Psoas muscle (tissue), 8 donors: ENCODE measurements around the gene DENND5A. TPM values are rescaled to one million over a fixed set of nuclear protein-coding genes. Genes with fewer than 3 reads are reported as not detected.

Source experiments
- ATAC-seq, 4 donors: fragments of 200-7000 bp; cut with Tn5 transposase; one replicate each; pipeline ENCODE4 v1.9.1; 2020; ENCODE audit warnings: moderate library complexity in 3 of 4, mild to moderate bottlenecking in 2 of 4
- DNase-seq, 2 donors: peaks; one replicate each; pipeline ENCODE4 v3.0.0-alpha.2; 2020
- H3K27ac ChIP-seq: fragments of 200-600 bp; one replicate; pipeline ENCODE4 v1.8.0; 2022
- H3K27me3 ChIP-seq, 3 donors: fragments of 200-600 bp in 1 of 3; one replicate each; pipeline versions ENCODE4 v1.6.1 to v1.8.0; 2013 to 2022; ENCODE audit warnings: low read length in 2 of 3, mild to moderate bottlenecking in 2 of 3, moderate library complexity in 1 of 3; ENCODE audit not compliant: insufficient read depth in 3 of 3
- H3K36me3 ChIP-seq, 2 donors: fragments of 200-600 bp in 1 of 2; one replicate each; pipeline versions ENCODE4 v1.6.1 to v1.8.0; 2013 to 2022; ENCODE audit warnings: low read depth in 1 of 2, mild to moderate bottlenecking in 1 of 2, moderate library complexity in 1 of 2; ENCODE audit not compliant: insufficient read depth in 1 of 2
- H3K4me1 ChIP-seq: fragments of 200-600 bp; one replicate; pipeline ENCODE4 v1.8.0; 2022
- H3K4me3 ChIP-seq: fragments of 200-600 bp; one replicate; pipeline ENCODE4 v1.8.0; 2022; ENCODE audit warnings: mild to moderate bottlenecking
- H3K9me3 ChIP-seq: fragments of 200-600 bp; one replicate; pipeline ENCODE4 v1.8.0; 2022
- WGBS, 3 donors: extraction: QIAGEN DNeasy Blood & Tissue Kit; methylation state at CpG; one replicate each; pipeline versions ENCODE4 v1.1.6 to v1.1.7; 2013; 5-methylcytosine and 5-hydroxymethylcytosine counted together
- intact Hi-C, 2 donors: fragments of 100-400 bp; cut with DNase I; formaldehyde crosslinking; loops; one replicate each; pipeline versions ENCODE4 v1.11.0 to v1.14.2; 2022
- polyA plus RNA-seq, 3 donors: library from polyadenylated mRNA; stranded (reverse); fragments of 200-250 nt; gene quantifications; one replicate each; pipeline ENCODE4 v1.2.3, GENCODE V29; 2013
- total RNA-seq, 4 donors: library from RNA; stranded (reverse); fragmentation: NEBNext Ultra II Directional in 2 of 4; extraction: Animal tissue kit (Norgen Biotek cat#: 25700) in 2 of 4; gene quantifications; one replicate each; pipeline versions ENCODE4 v1.2.1 to v1.2.4, GENCODE V29; 2021 to 2023
- TF ChIP-seq, protein P1 (sequence below): fragments of 200-600 bp; IDR thresholded peaks from one replicate; pipeline ENCODE4 v1.8.0; 2022; ENCODE audit warnings: antibody characterized with exemption
- donor health status: healthy with polysubstance abuse.
- donor health status: DM: no; HTN: no; CAD: no; lungs with moderate emphysema.
- donor health status: Bipolar disorder and iron deficiency.
- donor health status: healthy.
- donor health status: DM: yes; HTN: yes; CAD: no.
- donor health status: DM: no; HTN: no; CAD: no.
- donor health status: DM: no; HTN: no; CAD: no.
- donor health status: DM: yes; HTN: yes; CAD: no.

Gene DENND5A
- total and polyA plus RNA-seq, 7 donors: 27.2 to 82.1 (median 30.8) TPM

DNA sequence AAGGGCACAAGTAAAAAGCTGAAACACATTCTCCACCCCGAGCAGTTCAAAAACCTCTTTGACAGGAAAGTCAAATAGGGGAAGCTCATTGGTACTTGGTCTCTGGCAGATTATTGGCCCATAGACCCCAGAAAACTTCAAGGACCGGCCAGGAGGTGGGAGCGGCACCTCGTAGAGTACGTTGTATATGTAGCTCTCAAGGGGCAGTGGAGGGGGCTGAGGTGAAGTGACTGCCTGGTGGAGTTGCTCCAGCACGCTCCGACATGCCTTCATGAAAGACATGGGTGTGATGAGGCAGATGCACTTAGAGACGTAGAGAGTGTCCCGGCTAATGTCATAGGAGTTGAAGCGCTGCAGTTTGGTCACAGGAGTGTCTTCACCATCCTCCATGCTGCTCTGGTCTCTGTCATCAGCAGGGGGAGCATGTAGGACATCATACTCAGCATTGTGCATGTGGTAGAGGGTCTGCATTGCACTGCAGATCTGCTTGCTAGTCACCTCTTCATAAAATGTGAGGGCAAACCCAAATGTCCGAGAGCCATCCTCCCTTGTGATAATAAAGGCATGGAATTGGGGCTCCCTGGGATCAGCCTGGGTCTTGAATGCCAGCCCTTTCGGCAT is 61.3 kb downstream of the DENND5A start:
- DNase-seq: no peak
- Histone ChIP-seq H3K4me3 (no peak overlapping the region), H3K9me3 (no peaks in the 10 kb centered on the region), H3K27ac (no peak overlapping the region), H3K4me1 (peaks cover 21% of the 10 kb centered on the region), H3K36me3 (peaks cover 9 to 29% of the 10 kb centered on the region in 2 donors), H3K27me3 (no peaks in the 10 kb centered on the region)
- WGBS, 3 donors: 85 to 88% (median 85%) methylated on average over 12 of the region's 12 CpGs
- peak in 2 of 4 donors; percentile 22 to 36 for ATAC-seq
- TF ChIP-seq, protein P1, sequence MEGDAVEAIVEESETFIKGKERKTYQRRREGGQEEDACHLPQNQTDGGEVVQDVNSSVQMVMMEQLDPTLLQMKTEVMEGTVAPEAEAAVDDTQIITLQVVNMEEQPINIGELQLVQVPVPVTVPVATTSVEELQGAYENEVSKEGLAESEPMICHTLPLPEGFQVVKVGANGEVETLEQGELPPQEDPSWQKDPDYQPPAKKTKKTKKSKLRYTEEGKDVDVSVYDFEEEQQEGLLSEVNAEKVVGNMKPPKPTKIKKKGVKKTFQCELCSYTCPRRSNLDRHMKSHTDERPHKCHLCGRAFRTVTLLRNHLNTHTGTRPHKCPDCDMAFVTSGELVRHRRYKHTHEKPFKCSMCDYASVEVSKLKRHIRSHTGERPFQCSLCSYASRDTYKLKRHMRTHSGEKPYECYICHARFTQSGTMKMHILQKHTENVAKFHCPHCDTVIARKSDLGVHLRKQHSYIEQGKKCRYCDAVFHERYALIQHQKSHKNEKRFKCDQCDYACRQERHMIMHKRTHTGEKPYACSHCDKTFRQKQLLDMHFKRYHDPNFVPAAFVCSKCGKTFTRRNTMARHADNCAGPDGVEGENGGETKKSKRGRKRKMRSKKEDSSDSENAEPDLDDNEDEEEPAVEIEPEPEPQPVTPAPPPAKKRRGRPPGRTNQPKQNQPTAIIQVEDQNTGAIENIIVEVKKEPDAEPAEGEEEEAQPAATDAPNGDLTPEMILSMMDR: no peak
- intact Hi-C loops: no loop called here

DNA sequence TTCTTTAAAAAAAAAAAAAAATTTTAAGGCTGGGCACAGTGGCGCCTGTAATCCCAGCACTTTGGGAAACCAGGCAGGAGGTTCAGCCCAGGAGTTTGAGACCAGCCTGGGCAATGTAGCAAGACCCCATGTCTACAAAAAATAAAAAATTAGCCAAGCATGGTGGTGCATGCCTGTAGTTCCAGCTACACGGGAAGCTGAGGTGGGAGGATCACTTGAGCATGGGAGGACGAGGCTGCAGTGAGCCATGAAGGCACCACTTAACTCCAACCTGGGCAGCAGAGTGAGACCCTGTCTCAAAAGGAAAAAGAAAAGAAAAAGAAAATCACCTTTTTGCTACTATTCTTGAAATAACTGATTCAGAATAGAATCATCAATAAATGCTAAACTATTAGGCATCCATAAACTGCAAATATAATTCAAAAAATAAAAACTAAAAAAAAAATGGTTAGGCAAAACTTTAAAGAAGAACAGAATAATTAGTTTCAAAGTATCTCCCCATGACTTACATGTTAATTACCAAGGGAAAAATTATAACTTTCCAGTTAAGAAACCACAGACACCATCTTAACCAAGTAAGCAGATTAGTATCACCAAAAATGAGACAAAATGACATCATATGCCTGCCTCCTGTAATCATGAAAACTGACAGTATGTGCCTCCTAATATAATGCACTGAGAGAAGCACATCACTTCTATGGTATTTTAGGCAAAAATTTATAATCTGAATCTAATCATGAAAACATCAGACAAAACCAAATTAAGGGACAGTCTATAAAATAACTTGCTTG is 63.6 kb downstream of the DENND5A start:
- ATAC-seq (no peak), DNase-seq (no peak)
- peaks cover 4% of the 10 kb centered on the region for H3K4me1 ChIP-seq
- H3K36me3 ChIP-seq: peaks cover 9 to 29% of the 10 kb centered on the region in 2 donors
- WGBS, 3 donors: 91 to 92% (median 92%) methylated on average over 3 of the region's 3 CpGs
- no peak overlapping the region for H3K4me3 ChIP-seq
- intact Hi-C loops: no loop called here
- TF ChIP-seq, protein P1: no peak
- H3K27me3 ChIP-seq: no peaks in the 10 kb centered on the region
- H3K27ac ChIP-seq: no peak overlapping the region
- H3K9me3 ChIP-seq: no peaks in the 10 kb centered on the region

DNA sequence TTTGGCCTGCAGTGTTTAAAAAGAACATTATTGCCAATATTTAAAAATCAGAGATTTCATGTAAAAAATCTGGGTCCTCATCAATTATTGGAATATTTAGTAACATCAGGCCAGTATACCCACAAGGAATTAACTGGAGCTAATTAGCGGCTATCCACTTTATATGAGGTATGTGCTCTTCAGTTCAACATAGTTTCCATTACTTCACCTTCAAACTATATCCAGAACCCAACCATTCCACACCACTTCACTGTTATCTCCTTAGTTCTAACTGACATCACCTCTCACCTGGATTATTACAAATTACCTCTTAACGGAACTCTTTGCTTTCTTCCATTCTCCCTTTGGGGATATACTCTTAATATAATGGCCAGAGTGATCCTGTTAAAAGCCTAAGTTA is 64.7 kb downstream of the DENND5A start:
- Histone ChIP-seq H3K27ac (no peak overlapping the region), H3K4me1 (no peaks in the 10 kb centered on the region), H3K9me3 (no peaks in the 10 kb centered on the region), H3K4me3 (no peak overlapping the region), H3K27me3 (no peaks in the 10 kb centered on the region), H3K36me3 (peaks cover 9 to 21% of the 10 kb centered on the region in 2 donors)
- 92 to 96% (median 94%) methylated on average over 2 of the region's 2 CpGs for WGBS, 3 donors
- ATAC-seq (no peak), DNase-seq (no peak)
- intact Hi-C loops: no loop called here
- TF ChIP-seq, protein P1: no peak

DNA sequence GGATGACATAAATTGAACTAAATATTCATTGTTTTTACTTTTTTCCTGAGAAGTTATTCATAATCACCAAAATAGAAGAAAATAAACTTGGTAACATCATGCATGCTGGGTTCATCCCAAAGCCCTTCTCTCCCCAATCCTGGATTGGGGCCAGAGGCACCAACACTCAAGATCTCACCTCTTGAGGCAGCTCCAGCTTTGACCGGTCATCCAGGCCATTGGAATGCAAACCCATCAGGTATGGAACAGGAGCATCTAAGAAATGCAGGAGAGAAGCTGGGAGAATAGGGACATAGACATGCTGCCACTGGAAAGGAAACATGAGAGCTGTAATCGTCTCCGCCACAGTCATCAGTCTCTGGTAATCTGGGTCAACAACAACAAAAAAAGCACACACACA is 71.8 kb downstream of the DENND5A start:
- 85 to 93% (median 93%) methylated on average over 3 of the region's 3 CpGs for WGBS, 3 donors
- no peaks in the 10 kb centered on the region for H3K9me3 ChIP-seq
- intact Hi-C loops: no loop called here
- ATAC-seq (no peak), DNase-seq (no peak)
- no peak overlapping the region for H3K4me3 ChIP-seq
- peaks cover 0 to 29% of the 10 kb centered on the region in 2 donors for H3K36me3 ChIP-seq
- no peaks in the 10 kb centered on the region for H3K4me1 ChIP-seq
- H3K27ac ChIP-seq: no peak overlapping the region
- TF ChIP-seq, protein P1: no peak
- H3K27me3 ChIP-seq: no peaks in the 10 kb centered on the region
